ENCODE data around the gene OSM. TPM values are rescaled to one million over a fixed set of nuclear protein-coding genes. Genes with fewer than 3 reads are reported as not detected.
A peak's percentile ranks its signal among the peaks of the same experiment; 100 is the strongest.

The OSM gene
- total RNA-seq, 4 donors from 2014 or later = not detected

DNA sequence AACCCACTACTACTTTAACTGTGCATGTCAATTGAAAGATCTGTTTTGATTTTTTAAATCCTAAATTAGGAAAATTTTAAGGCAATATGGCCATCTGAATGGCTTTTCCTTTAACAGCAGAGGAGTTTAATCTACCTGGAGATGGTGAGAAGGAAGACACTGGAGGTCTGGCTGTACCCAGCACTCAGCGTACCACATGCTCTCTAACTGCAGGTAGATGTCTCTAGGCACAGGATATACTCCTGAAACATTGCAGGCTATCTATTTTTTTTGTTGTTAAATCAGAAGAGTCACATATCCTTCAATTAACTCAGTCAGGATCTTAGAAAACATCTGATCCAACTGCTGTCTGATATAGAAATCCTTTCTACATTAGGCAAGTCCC lies 40.0 kb upstream of the OSM start:
- peak overlapping the region in 1 of 4 donors; percentile 12 for H3K4me3 ChIP-seq
- H3K27ac ChIP-seq = peak overlapping the region; percentile 83 to 89 (median 87)
- TF ChIP-seq POLR2A (IDR thresholded peaks at IDR 0.05) = no peak
- TF ChIP-seq, protein P1, sequence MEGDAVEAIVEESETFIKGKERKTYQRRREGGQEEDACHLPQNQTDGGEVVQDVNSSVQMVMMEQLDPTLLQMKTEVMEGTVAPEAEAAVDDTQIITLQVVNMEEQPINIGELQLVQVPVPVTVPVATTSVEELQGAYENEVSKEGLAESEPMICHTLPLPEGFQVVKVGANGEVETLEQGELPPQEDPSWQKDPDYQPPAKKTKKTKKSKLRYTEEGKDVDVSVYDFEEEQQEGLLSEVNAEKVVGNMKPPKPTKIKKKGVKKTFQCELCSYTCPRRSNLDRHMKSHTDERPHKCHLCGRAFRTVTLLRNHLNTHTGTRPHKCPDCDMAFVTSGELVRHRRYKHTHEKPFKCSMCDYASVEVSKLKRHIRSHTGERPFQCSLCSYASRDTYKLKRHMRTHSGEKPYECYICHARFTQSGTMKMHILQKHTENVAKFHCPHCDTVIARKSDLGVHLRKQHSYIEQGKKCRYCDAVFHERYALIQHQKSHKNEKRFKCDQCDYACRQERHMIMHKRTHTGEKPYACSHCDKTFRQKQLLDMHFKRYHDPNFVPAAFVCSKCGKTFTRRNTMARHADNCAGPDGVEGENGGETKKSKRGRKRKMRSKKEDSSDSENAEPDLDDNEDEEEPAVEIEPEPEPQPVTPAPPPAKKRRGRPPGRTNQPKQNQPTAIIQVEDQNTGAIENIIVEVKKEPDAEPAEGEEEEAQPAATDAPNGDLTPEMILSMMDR (IDR thresholded peaks at IDR 0.05) = no peak
- peaks cover 17 to 99% (median 81%) of the 10 kb centered on the region in 4 donors for H3K4me1 ChIP-seq
- DNase-seq = no peak
- H3K9me3 ChIP-seq = no peaks in the 10 kb centered on the region
- no peaks in the 10 kb centered on the region for H3K27me3 ChIP-seq
- peaks cover 0 to 21% (median 0%) of the 10 kb centered on the region in 3 donors for H3K36me3 ChIP-seq

DNA sequence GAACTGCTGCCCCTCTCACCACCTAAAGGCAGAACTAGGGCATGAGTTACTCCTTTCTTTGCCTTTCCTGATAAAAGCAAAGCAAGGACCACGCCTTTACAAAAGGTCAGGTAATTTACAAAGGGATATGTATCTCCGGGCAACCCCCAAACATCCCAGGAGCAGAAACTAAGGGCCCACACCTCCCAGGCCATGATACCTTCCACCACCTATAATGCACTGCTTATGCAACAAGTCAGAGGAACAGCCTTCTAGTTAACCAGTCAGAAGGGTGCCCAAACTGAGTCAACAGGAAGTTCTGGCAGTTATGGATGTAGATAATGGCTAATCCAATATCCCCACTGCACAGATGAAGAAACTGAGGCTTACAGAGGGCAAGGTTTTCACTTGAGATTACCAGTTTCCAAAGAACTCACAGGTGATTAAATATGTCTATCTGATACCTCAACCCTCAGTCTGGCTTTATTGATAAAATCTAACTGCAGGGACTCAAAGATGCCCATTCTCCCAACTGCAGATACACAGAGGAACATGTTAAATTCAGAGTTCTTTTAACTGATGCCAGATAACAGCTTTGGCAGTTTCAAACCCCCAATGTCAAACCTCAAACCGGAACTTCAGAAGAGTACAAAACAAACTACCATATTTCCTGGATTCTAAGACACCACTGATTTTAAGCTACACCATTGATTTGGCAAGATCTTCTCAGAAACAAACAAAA lies 39.4 kb upstream of the OSM start:
- Histone ChIP-seq H3K4me3 (peak overlapping the region in 3 of 4 donors; percentile 9 to 26 (median 12)), H3K27me3 (no peaks in the 10 kb centered on the region), H3K36me3 (peaks cover 0 to 27% (median 0%) of the 10 kb centered on the region in 3 donors), H3K4me1 (peaks cover 11 to 98% (median 81%) of the 10 kb centered on the region in 4 donors), H3K27ac (peak overlapping the region; percentile 83 to 89 (median 87)), H3K9me3 (no peaks in the 10 kb centered on the region)
- no peak for DNase-seq
- TF ChIP-seq, protein P1 (IDR thresholded peaks at IDR 0.05) = no peak
- TF ChIP-seq POLR2A (IDR thresholded peaks at IDR 0.05) = no peak

DNA sequence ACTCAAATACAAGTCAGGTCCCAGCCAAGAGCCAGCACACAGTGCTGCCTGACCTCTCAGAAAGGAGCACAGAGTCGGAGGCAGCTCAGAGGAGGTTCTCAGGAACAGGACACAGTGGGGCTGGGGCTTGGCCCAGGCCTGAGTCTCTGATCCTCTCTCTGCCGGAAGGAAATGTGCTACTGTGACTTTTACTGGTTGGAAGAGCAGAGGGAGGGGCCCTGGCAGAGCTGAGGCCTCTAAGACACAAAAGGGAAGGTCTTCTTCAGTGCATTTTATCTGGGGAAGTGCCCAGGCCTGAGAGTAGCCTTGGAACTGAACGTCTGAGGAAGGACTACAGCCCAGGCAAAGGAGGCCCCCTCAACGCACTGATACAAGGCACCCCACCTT lies 38.9 kb upstream of the OSM start:
- peak; percentile 42 to 44 for TF ChIP-seq POLR2A (IDR thresholded peaks at IDR 0.05)
- TF ChIP-seq, protein P1 (IDR thresholded peaks at IDR 0.05) = no peak
- peak; percentile 65 to 91 (median 85) for DNase-seq
- peaks cover 0 to 31% (median 0%) of the 10 kb centered on the region in 3 donors for H3K36me3 ChIP-seq
- no peaks in the 10 kb centered on the region for H3K9me3 ChIP-seq
- H3K27ac ChIP-seq = peak overlapping the region; percentile 83 to 89 (median 87)
- H3K4me1 ChIP-seq = peaks cover 10 to 93% (median 80%) of the 10 kb centered on the region in 4 donors
- peak overlapping the region in 3 of 4 donors; percentile 9 to 26 (median 12) for H3K4me3 ChIP-seq
- no peaks in the 10 kb centered on the region for H3K27me3 ChIP-seq

DNA sequence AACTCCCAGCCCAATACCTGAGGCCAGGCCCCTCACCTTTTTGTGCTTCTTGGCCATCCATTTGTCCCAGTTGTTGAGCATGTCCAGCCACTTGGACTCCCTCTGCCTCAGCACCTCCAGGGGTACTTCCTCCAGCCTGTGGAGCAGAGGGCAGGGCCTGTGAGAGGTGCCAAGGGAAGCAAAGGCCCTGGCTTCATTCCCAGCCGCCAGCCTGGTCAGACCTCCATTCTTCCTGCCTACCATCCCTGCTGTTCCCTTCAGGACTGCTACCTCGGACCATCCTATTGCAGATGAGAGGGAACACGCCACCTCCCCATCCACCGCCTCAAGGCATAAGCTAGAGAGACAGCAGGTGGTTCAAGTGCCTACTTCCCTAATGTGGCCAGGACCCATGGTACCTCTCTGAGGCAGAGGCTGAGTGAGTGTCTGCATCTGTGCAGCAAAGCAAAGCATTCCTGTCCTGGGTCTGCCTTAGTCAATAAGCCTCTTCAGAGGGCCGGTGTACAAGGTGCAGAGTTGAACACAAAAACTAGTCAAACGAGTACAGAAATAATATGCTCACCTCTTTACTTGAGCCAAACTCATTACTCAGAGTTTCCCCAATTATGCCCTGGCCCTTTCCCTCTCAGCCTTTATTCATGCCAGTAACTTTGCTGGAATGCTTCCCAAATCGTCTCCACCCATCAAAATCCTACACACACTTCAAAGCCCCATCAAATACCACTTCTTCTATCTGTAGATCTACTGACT lies 38.0 kb upstream of the OSM start:
- Histone ChIP-seq H3K27ac (peak overlapping the region; percentile 83 to 89 (median 87)), H3K9me3 (no peaks in the 10 kb centered on the region), H3K27me3 (no peaks in the 10 kb centered on the region), H3K36me3 (peaks cover 0 to 39% (median 0%) of the 10 kb centered on the region in 3 donors), H3K4me3 (peak overlapping the region in 1 of 4 donors; percentile 13), H3K4me1 (peaks cover 10 to 84% (median 72%) of the 10 kb centered on the region in 4 donors)
- peak in 2 of 3 donors; percentile 74 to 75 for DNase-seq
- TF ChIP-seq POLR2A (IDR thresholded peaks at IDR 0.05) = no peak
- TF ChIP-seq, protein P1 (IDR thresholded peaks at IDR 0.05) = no peak

DNA sequence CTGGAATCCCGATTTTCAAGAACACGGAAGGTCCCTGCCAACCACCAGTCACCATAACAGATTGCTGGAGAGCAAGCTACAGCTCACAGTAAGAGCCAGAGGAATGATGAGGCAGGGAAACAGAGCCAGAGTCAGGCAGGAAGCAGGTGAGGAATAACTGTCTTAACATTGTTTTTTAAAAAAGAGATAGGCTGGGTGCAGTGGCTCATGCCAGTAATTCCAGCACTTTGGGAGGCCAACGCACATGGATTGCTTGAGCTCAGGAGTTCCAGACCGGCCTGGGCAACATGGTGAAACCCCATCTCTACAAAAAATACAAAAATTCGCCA lies 36.1 kb upstream of the OSM start:
- no peak for TF ChIP-seq POLR2A (IDR thresholded peaks at IDR 0.05)
- TF ChIP-seq, protein P1 (IDR thresholded peaks at IDR 0.05) = no peak
- H3K4me3 ChIP-seq = no peak overlapping the region
- no peaks in the 10 kb centered on the region for H3K27me3 ChIP-seq
- DNase-seq = no peak
- no peaks in the 10 kb centered on the region for H3K9me3 ChIP-seq
- peaks cover 10 to 65% (median 53%) of the 10 kb centered on the region in 4 donors for H3K4me1 ChIP-seq
- peaks cover 0 to 56% (median 0%) of the 10 kb centered on the region in 3 donors for H3K36me3 ChIP-seq
- H3K27ac ChIP-seq = peak overlapping the region; percentile 33 to 89 (median 84)
